HL-60 (cell line): ENCODE data around the gene KRTAP13-3.

ENCODE experiments used
- DNase-seq, 2 experiments: peaks; one replicate each; pipeline ENCODE4 v3.0.0-alpha.2; 2010 to 2020; ENCODE audit warnings: low read depth in 1 of 2, low spot score in 1 of 2
- H3K27ac ChIP-seq: fragments of 250-450 bp; sonication (Bioruptor Pico); replicated peaks from 2 replicates; pipeline ENCODE4 v1.5.1; 2020; ENCODE audit warnings: mild to moderate bottlenecking, moderate library complexity
- H3K27me3 ChIP-seq: fragments of 250-450 bp; sonication (Bioruptor Pico); 2 replicates; pipeline ENCODE4 v1.5.1; 2021; ENCODE audit warnings: mild to moderate bottlenecking, moderate library complexity; ENCODE audit not compliant: insufficient read depth, poor library complexity, severe bottlenecking
- H3K4me3 ChIP-seq: replicated peaks from 2 replicates; pipeline ENCODE4 v1.5.1; 2011; ENCODE audit warnings: mild to moderate bottlenecking, control low read depth, low read length; ENCODE audit not compliant: insufficient read depth
- CTCF ChIP-seq: IDR thresholded peaks from one replicate; pipeline ENCODE4 v1.5.1; 2011; ENCODE audit warnings: low read length, control low read depth, inconsistent platforms; ENCODE audit not compliant: insufficient read depth
- GABPA ChIP-seq: IDR thresholded peaks from 2 replicates; pipeline ENCODE4 v1.6.1; 2012; ENCODE audit warnings: low read depth
- POLR2AphosphoS5 ChIP-seq: IDR thresholded peaks from 2 replicates; pipeline ENCODE4 v1.6.1; 2012; ENCODE audit warnings: low read depth
- REST ChIP-seq: IDR thresholded peaks from 2 replicates; pipeline ENCODE4 v1.6.1; 2012; ENCODE audit warnings: low read depth; ENCODE audit not compliant: insufficient replicate concordance
- SPI1 ChIP-seq: IDR thresholded peaks from 2 replicates; pipeline ENCODE4 v1.6.1; 2012; ENCODE audit warnings: low read depth, mild to moderate bottlenecking, borderline replicate concordance
- long read RNA-seq: library from polyadenylated mRNA; unstranded; transcript quantifications from one replicate; pipeline ENCODE4 v2.0.0, GENCODE V29; 2020

KRTAP13-3 gene, protein sequence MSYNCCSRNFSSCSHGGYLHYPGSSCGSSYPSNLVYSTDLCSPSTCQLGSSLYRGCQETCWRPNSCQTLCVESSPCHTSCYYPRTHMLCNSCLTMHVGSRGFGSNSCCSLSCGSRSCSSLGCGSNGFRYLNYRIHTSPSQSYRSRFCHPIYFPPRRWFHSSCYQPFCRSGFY
- long read RNA-seq, result 0 reads

DNA sequence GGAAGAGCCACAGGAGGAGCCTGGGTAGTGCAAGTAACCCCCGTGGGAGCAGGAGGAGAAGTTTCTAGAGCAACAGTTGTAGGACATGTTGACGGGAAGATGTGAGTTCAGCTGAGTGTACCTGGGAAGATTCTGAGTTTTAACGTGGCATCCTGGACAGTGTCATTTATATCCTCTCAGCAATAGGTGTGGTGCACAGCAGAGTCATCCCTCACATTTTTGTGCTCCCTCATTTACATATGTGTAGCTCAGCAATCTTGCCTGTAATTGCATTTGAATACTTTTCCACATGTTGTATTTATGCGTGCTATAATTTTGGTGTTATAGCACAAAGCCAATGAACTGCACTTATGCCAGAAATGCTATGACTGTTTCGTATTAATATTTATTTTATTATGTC is at the start of gene KRTAP13-3:
KRTAP13-3 (minus strand) TSS at position 101 of the 400 bp plus-strand sequence; CDS start at position 87, 14 bp downstream.
- DNase-seq, result no peak
- TF ChIP-seq CTCF (no peak), POLR2AphosphoS5 (no peak), GABPA (no peak), SPI1 (no peak), REST (no peak)
- H3K27ac ChIP-seq, result no peak within 1 kb of the TSS
- H3K27me3 ChIP-seq, result no peaks in the 10 kb centered on the region
- no peak within 1 kb of the TSS for H3K4me3 ChIP-seq

- no peak for DNase-seq
- no peak overlapping the region for H3K27ac ChIP-seq
- H3K4me3 ChIP-seq, result no peak overlapping the region
- TF ChIP-seq SPI1 (no peak), POLR2AphosphoS5 (no peak)
- no peaks in the 10 kb centered on the region for H3K27me3 ChIP-seq
These were observed 43.4 kb upstream of the KRTAP13-3 start for GRCh38 chr21:30468900-30469714.

- Histone ChIP-seq H3K27me3 (no peaks in the 10 kb centered on the region), H3K4me3 (no peak overlapping the region), H3K27ac (no peak overlapping the region)
- no peak for DNase-seq
- no peak for TF ChIP-seq REST
- TF ChIP-seq CTCF, result peak; percentile 10
These were observed 38.0 kb upstream of the KRTAP13-3 start for GRCh38 chr21:30463713-30464112.

GRCh38 chr21:30448514-30448913 is 22.8 kb upstream of the KRTAP13-3 start:
- DNase-seq, result no peak
- H3K27ac ChIP-seq, result no peak overlapping the region
- TF ChIP-seq CTCF (no peak), SPI1 (no peak), POLR2AphosphoS5 (no peak), GABPA (no peak), REST (no peak)
- H3K4me3 ChIP-seq, result no peak overlapping the region
- no peaks in the 10 kb centered on the region for H3K27me3 ChIP-seq
